ENCODE results near the gene RAB8B.
A peak's percentile ranks its signal among the peaks of the same experiment; 100 is the strongest.

Gene RAB8B

GRCh38 chr15:63180746-63181145 lies 8.7 kb upstream of the RAB8B start:
- no peak for TF ChIP-seq CTCF (conservative IDR thresholded peaks at IDR 0.05; ENCODE audit: low read length)
- DNase-seq (ENCODE audit: low read depth) = no peak
- no peak overlapping the region for H3K4me3 ChIP-seq (ENCODE audit: low read length)

GRCh38 chr15:63181648-63182047 lies 7.8 kb upstream of the RAB8B start:
- no peak for DNase-seq (ENCODE audit: low read depth)
- H3K4me3 ChIP-seq (ENCODE audit: low read length) = no peak overlapping the region
- TF ChIP-seq CTCF (conservative IDR thresholded peaks at IDR 0.05; ENCODE audit: low read length) = no peak

DNA sequence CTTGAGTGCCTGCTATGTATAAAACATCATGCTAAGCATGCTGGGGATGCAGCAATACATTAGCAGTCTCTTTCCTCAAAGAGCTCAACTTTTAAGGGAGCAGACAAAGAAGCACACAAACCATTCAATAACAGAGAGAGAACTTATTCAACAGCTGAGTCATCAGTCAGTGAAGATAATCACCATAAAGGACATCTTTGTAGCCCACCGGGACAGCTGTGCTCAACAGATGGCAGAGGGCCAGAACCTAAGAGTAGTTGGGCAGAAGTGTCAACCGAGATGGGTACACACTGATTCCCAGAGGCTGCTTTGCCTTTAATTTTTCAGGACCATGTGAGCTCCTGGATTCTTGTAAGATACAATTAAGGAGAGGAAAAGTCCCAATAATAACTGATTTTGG lies 4.2 kb upstream of the RAB8B start:
- no peak for DNase-seq (ENCODE audit: low read depth)
- no peak overlapping the region for H3K4me3 ChIP-seq (ENCODE audit: low read length)
- no peak for TF ChIP-seq CTCF (conservative IDR thresholded peaks at IDR 0.05; ENCODE audit: low read length)

DNA sequence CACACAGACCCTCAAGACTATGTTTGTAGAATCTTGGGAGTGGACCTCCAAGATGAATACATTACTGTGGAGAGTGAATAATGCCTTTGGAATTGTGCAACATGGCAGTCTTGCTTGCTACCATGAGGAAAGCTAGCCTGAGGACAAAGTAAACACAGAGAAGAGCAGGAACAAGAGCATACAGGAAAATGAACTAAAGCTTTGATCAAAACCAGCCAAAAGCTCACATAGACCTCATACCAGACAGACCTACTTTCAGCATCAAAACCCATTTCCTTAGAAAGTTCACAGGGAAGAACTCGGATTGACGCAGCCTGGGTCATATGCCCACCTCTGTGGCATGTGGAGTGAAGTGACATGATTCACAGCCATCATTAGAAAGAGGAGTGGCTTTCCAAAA lies 3.3 kb upstream of the RAB8B start:
- H3K4me3 ChIP-seq (ENCODE audit: low read length) = no peak overlapping the region
- TF ChIP-seq CTCF (conservative IDR thresholded peaks at IDR 0.05; ENCODE audit: low read length) = no peak
- peak; percentile 76 for DNase-seq (ENCODE audit: low read depth)

DNA sequence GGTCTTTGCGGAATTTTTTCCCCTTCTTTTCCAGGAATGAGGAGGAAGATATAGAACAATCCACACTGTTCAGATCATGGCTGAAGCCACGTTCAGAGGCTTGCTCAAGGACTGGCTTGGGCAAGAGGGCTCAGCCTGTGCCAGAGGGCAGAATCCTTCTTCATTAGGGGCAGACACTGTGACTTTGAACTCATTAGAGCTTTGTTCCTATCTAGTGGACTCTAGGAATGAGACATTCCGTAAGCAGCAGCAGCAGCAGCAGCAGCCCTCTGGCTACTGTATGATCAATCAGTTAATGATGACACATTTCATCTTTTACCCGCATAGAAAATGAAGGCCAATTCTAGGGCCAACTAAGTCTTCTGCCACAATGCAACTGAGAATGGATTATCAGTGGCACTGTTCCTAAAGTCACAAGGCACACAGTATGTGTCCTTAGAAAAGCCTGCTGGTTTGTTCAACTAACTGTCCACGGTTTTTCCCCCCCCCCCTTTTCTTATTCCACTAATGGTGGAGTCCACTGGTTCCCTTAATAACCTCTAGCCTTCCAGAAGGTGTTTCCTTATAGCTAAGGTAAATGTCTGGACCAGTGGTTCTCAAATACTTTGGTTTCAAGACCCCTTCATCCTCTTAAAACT lies 1.7 kb upstream of the RAB8B start:
- H3K4me3 ChIP-seq (ENCODE audit: low read length) = no peak overlapping the region
- no peak for TF ChIP-seq CTCF (conservative IDR thresholded peaks at IDR 0.05; ENCODE audit: low read length)
- no peak for DNase-seq (ENCODE audit: low read depth)

DNA sequence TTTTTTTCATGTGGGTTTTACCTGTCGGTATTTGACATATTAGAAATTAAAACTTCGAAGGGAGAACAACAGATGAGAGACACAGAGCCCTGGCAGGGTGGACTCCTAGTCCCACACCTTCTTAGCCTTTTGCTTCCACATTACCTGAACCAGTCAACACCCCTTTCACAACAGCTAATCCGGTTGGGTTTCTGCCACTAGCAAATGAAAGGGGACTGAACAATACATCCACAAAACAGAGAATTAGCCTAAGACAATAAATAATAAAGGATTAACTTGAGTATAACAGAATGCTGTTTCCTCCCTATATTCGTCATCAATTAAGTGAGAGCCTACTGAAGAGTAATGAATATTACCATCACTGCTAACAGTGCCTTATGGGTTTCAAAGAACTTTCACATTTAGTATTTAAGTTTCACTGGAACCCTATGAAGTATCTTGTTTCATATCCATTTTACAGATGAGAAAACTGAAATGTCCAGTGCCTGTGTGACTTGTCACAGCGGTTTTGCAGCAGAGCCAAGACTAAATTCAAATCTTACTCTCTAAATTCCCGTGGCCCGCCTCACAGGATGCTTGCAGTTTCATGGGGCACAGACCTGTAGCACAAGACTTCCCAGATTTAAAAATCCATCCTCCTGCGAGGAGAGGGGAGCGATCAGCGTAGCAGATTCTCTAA lies 1.0 kb upstream of the RAB8B start:
- no peak for DNase-seq (ENCODE audit: low read depth)
- TF ChIP-seq CTCF (conservative IDR thresholded peaks at IDR 0.05; ENCODE audit: low read length) = no peak
- H3K4me3 ChIP-seq (ENCODE audit: low read length) = peak overlapping the region; percentile 68

All from AG10803 (cell line).